DOHH2 (cell line): ENCODE measurements around the gene CACNA2D1.

Experiments used
- H3F3A ChIP-seq: fragments of 200-600 bp; sonication (generic), shearing (Covaris generic); 2 replicates; pipeline ENCODE4 v1.6.0; 2016; ENCODE audit warnings: antibody characterized with exemption, mild to moderate bottlenecking; ENCODE audit not compliant: control insufficient read depth, insufficient read depth
- H3K27ac ChIP-seq: fragments of 200-600 bp; sonication (generic); 2 replicates; pipeline ENCODE4 v1.5.1; 2014; ENCODE audit warnings: low read depth, mild to moderate bottlenecking, low read length, moderate library complexity
- H3K27me3 ChIP-seq: fragments of 200-600 bp; sonication (generic); 2 replicates; pipeline ENCODE4 v1.6.1; 2014; ENCODE audit warnings: mild to moderate bottlenecking, low read length, mixed read lengths; ENCODE audit not compliant: control insufficient read depth
- H3K36me3 ChIP-seq: fragments of 200-600 bp; sonication (generic); 2 replicates; pipeline ENCODE4 v1.6.1; 2014; ENCODE audit warnings: mild to moderate bottlenecking, low read length, moderate library complexity, mixed read lengths; ENCODE audit not compliant: control insufficient read depth
- H3K4me1 ChIP-seq: fragments of 200-600 bp; sonication (generic); 2 replicates; pipeline ENCODE4 v1.6.1; 2014; ENCODE audit warnings: mild to moderate bottlenecking, low read length, mixed read lengths; ENCODE audit not compliant: control insufficient read depth
- H3K4me2 ChIP-seq: fragments of 200-600 bp; sonication (generic); 2 replicates; pipeline ENCODE4 v1.6.0; 2014; ENCODE audit warnings: mild to moderate bottlenecking, low read length, moderate library complexity
- H3K4me3 ChIP-seq: fragments of 200-600 bp; sonication (generic); 2 replicates; pipeline ENCODE4 v1.5.1; 2014; ENCODE audit warnings: mild to moderate bottlenecking, low read length, mixed read lengths
- H3K79me2 ChIP-seq: fragments of 200-600 bp; sonication (generic); 2 replicates; pipeline ENCODE4 v1.6.1; 2014; ENCODE audit warnings: mild to moderate bottlenecking, low read length, mixed read lengths; ENCODE audit not compliant: control insufficient read depth
- H3K9me2 ChIP-seq: fragments of 200-600 bp; sonication (generic); replicated peaks from 2 replicates; pipeline ENCODE4 v1.6.1; 2014; ENCODE audit warnings: mild to moderate bottlenecking, low read length, mixed read lengths; ENCODE audit not compliant: control insufficient read depth
- H3K9me3 ChIP-seq: fragments of 200-600 bp; sonication (generic); 2 replicates; pipeline ENCODE4 v1.6.1; 2014; ENCODE audit warnings: antibody characterized with exemption, low read length, mixed read lengths; ENCODE audit not compliant: control insufficient read depth, insufficient read depth
- H4K20me1 ChIP-seq: fragments of 200-600 bp; sonication (generic); 2 replicates; pipeline ENCODE4 v1.6.0; 2014; ENCODE audit warnings: low read depth, mild to moderate bottlenecking, antibody characterized with exemption, low read length, moderate library complexity; ENCODE audit not compliant: control insufficient read depth, insufficient read depth
- CTCF ChIP-seq: fragments of 200-600 bp; sonication (generic); IDR thresholded peaks from one replicate; pipeline ENCODE4 v1.5.1; 2014; ENCODE audit warnings: antibody characterized with exemption, mild to moderate bottlenecking, low read depth, low read length; ENCODE audit not compliant: poor library complexity, severe bottlenecking
- EZH2phosphoT487 ChIP-seq: fragments of 200-600 bp; sonication (generic); IDR thresholded peaks from 2 replicates; pipeline ENCODE4 v1.6.1; 2017; ENCODE audit warnings: borderline replicate concordance, mild to moderate bottlenecking, antibody characterized with exemption, low read length, moderate library complexity, mixed read lengths

CACNA2D1 gene

GRCh38 chr7:82257118-82257695, 186.4 kb downstream of the CACNA2D1 start:
- no peaks in the 10 kb centered on the region for H3K9me2 ChIP-seq
- H3K4me2 ChIP-seq = no peak overlapping the region
- H3K79me2 ChIP-seq = no peaks in the 10 kb centered on the region
- H3K27ac ChIP-seq = no peak overlapping the region
- H3K4me3 ChIP-seq = no peak overlapping the region
- no peaks in the 10 kb centered on the region for H3K9me3 ChIP-seq
- no peaks in the 10 kb centered on the region for H3F3A ChIP-seq
- H3K4me1 ChIP-seq = no peaks in the 10 kb centered on the region
- no peaks in the 10 kb centered on the region for H3K36me3 ChIP-seq
- TF ChIP-seq CTCF = no peak
- no peak for TF ChIP-seq EZH2phosphoT487
- no peaks in the 10 kb centered on the region for H4K20me1 ChIP-seq
- no peaks in the 10 kb centered on the region for H3K27me3 ChIP-seq

GRCh38 chr7:82255706-82256105, 187.9 kb downstream of the CACNA2D1 start:
- Histone ChIP-seq H3K9me3 (no peaks in the 10 kb centered on the region), H3K9me2 (no peaks in the 10 kb centered on the region), H3K27me3 (no peaks in the 10 kb centered on the region), H3K4me2 (no peak overlapping the region), H3K4me1 (no peaks in the 10 kb centered on the region), H3F3A (no peaks in the 10 kb centered on the region), H3K36me3 (no peaks in the 10 kb centered on the region), H3K79me2 (no peaks in the 10 kb centered on the region), H3K27ac (no peak overlapping the region), H4K20me1 (no peaks in the 10 kb centered on the region), H3K4me3 (no peak overlapping the region)
- TF ChIP-seq EZH2phosphoT487 (no peak), CTCF (no peak)

GRCh38 chr7:82250598-82250997, 193.0 kb downstream of the CACNA2D1 start:
- no peaks in the 10 kb centered on the region for H3K4me1 ChIP-seq

More at GRCh38 chr7:82250598-82250997, 193.0 kb downstream of the CACNA2D1 start:
- Histone ChIP-seq H3K4me3 (no peak overlapping the region), H4K20me1 (no peaks in the 10 kb centered on the region), H3F3A (no peaks in the 10 kb centered on the region), H3K79me2 (no peaks in the 10 kb centered on the region), H3K27me3 (no peaks in the 10 kb centered on the region), H3K36me3 (no peaks in the 10 kb centered on the region), H3K9me3 (no peaks in the 10 kb centered on the region), H3K4me2 (no peak overlapping the region), H3K27ac (no peak overlapping the region), H3K9me2 (no peaks in the 10 kb centered on the region; the same call in 1 of the 2 replicates)
- TF ChIP-seq CTCF (no peak), EZH2phosphoT487 (no peak)
